ENCODE results near the gene HIF3A. TPM values are rescaled to one million over a fixed set of nuclear protein-coding genes. Genes with fewer than 3 reads are reported as not detected.

Gene HIF3A
- total RNA-seq, 1 experiment from 2014 or later, result not detected

DNA sequence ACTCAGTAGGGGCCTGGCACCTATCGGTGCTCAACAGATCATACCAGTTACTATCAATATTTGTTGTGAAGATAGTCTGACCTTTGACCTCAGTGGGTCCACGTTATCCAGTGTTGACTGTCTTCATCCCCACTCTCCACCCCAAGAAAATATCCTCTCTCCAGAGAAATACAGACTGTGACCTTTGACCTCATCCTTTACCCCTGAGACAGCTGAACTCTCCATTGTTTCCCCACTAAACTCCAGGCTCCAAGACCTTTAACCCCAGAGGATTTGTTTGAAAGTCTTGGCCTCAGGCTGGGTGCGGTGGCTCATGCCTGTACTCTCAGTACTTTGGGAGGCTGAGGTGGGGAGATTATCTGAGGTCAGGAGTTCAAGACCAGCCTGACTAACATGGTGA, 27.4 kb downstream of the HIF3A start:
- intact Hi-C loops (cut with micrococcal nuclease; ENCODE audit: unreplicated experiment), result no loop called here
- CTCF ChIA-PET, result no interaction called here
- Histone ChIP-seq H3K27ac (no peak overlapping the region), H2AFZ (no peak overlapping the region), H3K4me1 (replicated peaks; ENCODE audit: insufficient read depth) (no peaks in the 10 kb centered on the region), H3K9me2 (ENCODE audit: insufficient read depth) (no peaks in the 10 kb centered on the region), H3K27me3 (ENCODE audit: insufficient read depth, low read depth) (peaks cover 16% of the 10 kb centered on the region), H3K36me3 (ENCODE audit: low read depth) (no peaks in the 10 kb centered on the region), H3K4me3 (no peak overlapping the region), H4K20me1 (ENCODE audit: insufficient read depth) (no peaks in the 10 kb centered on the region), H3K79me2 (ENCODE audit: low read depth) (no peaks in the 10 kb centered on the region), H3K9me3 (ENCODE audit: insufficient read depth, low read depth) (peaks cover 20% of the 10 kb centered on the region), H3F3A (ENCODE audit: insufficient read depth, low read depth) (peaks cover 1% of the 10 kb centered on the region; the same call in 1 of the 2 replicates), H3K4me2 (no peak overlapping the region)
- BruUV-seq (replicated peaks), result no TSS peak
- no peak for DNase-seq
- POLR2A ChIA-PET (ENCODE audit: unreplicated experiment), result no interaction called here
- TF ChIP-seq CTCF (conservative IDR thresholded peaks at IDR 0.05) (no peak), EZH2 (IDR thresholded peaks at IDR 0.05; ENCODE audit: low read depth) (no peak)

GRCh38 chr19:46326608-46327007, 29.8 kb downstream of the HIF3A start:
- no peaks in the 10 kb centered on the region for H3K9me2 ChIP-seq (ENCODE audit: insufficient read depth)
- H3K27me3 ChIP-seq (ENCODE audit: insufficient read depth, low read depth), result peaks cover 30% of the 10 kb centered on the region
- no peaks in the 10 kb centered on the region for H4K20me1 ChIP-seq (ENCODE audit: insufficient read depth)
- ChIA-PET POLR2A (ENCODE audit: unreplicated experiment) (no interaction called here), CTCF (no interaction called here)
- no peaks in the 10 kb centered on the region for H3K4me1 ChIP-seq (replicated peaks; ENCODE audit: insufficient read depth)
- H3K36me3 ChIP-seq (ENCODE audit: low read depth), result no peaks in the 10 kb centered on the region
- H3F3A ChIP-seq (ENCODE audit: insufficient read depth, low read depth), result no peaks in the 10 kb centered on the region
- no TSS peak for BruUV-seq (replicated peaks)
- H2AFZ ChIP-seq, result no peak overlapping the region
- H3K9me3 ChIP-seq (ENCODE audit: insufficient read depth, low read depth), result peaks cover 20% of the 10 kb centered on the region
- H3K27ac ChIP-seq, result no peak overlapping the region
- intact Hi-C loops (cut with micrococcal nuclease; ENCODE audit: unreplicated experiment), result no loop called here
- H3K79me2 ChIP-seq (ENCODE audit: low read depth), result no peaks in the 10 kb centered on the region
- no peak overlapping the region for H3K4me2 ChIP-seq
- H3K4me3 ChIP-seq, result no peak overlapping the region
- TF ChIP-seq EZH2 (IDR thresholded peaks at IDR 0.05; ENCODE audit: low read depth), result no peak
- no peak for TF ChIP-seq CTCF (conservative IDR thresholded peaks at IDR 0.05)
- no peak for DNase-seq

- ChIA-PET CTCF (no interaction called here), POLR2A (ENCODE audit: unreplicated experiment) (no interaction called here)
- TF ChIP-seq EZH2 (IDR thresholded peaks at IDR 0.05; ENCODE audit: low read depth), result no peak
- no peak for TF ChIP-seq CTCF (conservative IDR thresholded peaks at IDR 0.05)
Observed at GRCh38 chr19:46328079-46328478, 31.2 kb downstream of the HIF3A start.

More at GRCh38 chr19:46328079-46328478, 31.2 kb downstream of the HIF3A start:
- no peaks in the 10 kb centered on the region for H3K9me2 ChIP-seq (ENCODE audit: insufficient read depth)
- H3K4me2 ChIP-seq, result no peak overlapping the region
- no peak for DNase-seq
- H4K20me1 ChIP-seq (ENCODE audit: insufficient read depth), result no peaks in the 10 kb centered on the region
- no peak overlapping the region for H3K27ac ChIP-seq
- no peak overlapping the region for H2AFZ ChIP-seq
- H3K4me1 ChIP-seq (replicated peaks; ENCODE audit: insufficient read depth), result no peaks in the 10 kb centered on the region
- intact Hi-C loops (cut with micrococcal nuclease; ENCODE audit: unreplicated experiment), result no loop called here
- no peaks in the 10 kb centered on the region for H3F3A ChIP-seq (ENCODE audit: insufficient read depth, low read depth)
- no peak overlapping the region for H3K4me3 ChIP-seq
- no TSS peak for BruUV-seq (replicated peaks)
- peaks cover 20% of the 10 kb centered on the region for H3K9me3 ChIP-seq (ENCODE audit: insufficient read depth, low read depth)
- no peaks in the 10 kb centered on the region for H3K79me2 ChIP-seq (ENCODE audit: low read depth)
- peaks cover 30% of the 10 kb centered on the region for H3K27me3 ChIP-seq (ENCODE audit: insufficient read depth, low read depth)
- no peaks in the 10 kb centered on the region for H3K36me3 ChIP-seq (ENCODE audit: low read depth)

Data from PC-9 (cell line).